ENCODE measurements around the gene TMEM72.

DNA sequence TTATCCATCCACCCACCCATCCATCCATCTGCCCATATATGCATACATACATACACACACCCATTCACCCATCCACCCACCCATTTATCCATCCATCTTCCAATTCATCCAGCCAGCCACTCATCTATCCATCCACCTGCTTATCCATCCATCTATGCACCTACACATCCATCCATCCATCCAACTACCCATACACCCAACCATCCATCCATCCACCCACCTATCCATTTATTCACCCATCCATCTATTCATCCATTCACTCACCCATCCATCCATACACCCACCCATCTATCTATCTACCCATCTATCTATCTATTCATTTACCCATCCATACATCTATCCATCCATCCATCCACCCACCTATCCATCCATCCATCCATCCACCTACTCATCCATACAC lies 17.3 kb downstream of the TMEM72 start:
- TF ChIP-seq MAX (IDR thresholded peaks at IDR 0.05; ENCODE audit: insufficient read depth, insufficient read length) (no peak), POLR2A (IDR thresholded peaks at IDR 0.05; ENCODE audit: low read depth, low read length) (no peak), MYC (IDR thresholded peaks at IDR 0.05; ENCODE audit: low read depth, low read length) (no peak), EZH2 (IDR thresholded peaks at IDR 0.05; ENCODE audit: borderline replicate concordance, low read depth, low read length, severe bottlenecking) (no peak), POLR2AphosphoS5 (IDR thresholded peaks at IDR 0.05; ENCODE audit: insufficient read depth, low read depth, low read length) (no peak)
- TF ChIP-seq, protein P1, sequence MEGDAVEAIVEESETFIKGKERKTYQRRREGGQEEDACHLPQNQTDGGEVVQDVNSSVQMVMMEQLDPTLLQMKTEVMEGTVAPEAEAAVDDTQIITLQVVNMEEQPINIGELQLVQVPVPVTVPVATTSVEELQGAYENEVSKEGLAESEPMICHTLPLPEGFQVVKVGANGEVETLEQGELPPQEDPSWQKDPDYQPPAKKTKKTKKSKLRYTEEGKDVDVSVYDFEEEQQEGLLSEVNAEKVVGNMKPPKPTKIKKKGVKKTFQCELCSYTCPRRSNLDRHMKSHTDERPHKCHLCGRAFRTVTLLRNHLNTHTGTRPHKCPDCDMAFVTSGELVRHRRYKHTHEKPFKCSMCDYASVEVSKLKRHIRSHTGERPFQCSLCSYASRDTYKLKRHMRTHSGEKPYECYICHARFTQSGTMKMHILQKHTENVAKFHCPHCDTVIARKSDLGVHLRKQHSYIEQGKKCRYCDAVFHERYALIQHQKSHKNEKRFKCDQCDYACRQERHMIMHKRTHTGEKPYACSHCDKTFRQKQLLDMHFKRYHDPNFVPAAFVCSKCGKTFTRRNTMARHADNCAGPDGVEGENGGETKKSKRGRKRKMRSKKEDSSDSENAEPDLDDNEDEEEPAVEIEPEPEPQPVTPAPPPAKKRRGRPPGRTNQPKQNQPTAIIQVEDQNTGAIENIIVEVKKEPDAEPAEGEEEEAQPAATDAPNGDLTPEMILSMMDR (IDR thresholded peaks at IDR 0.05; ENCODE audit: extremely low read depth in 1 of 2, insufficient read depth in 1 of 2, low read depth in 1 of 2, low read length in 2 of 2) = no peak
